Astrocyte (in vitro differentiated cells and primary cell): ENCODE results near the gene RASSF5. TPM values are rescaled to one million over a fixed set of nuclear protein-coding genes. Genes with fewer than 3 reads are reported as not detected.
A peak's percentile ranks its signal among the peaks of the same experiment; 100 is the strongest.

Experiments
- DNase-seq: peaks from one replicate; pipeline ENCODE4 v3.0.0-alpha.2; 2010; ENCODE audit warnings: low read depth
- FAIRE-seq: peaks from 2 replicates; lab custom pipeline; 2011; peaks lifted over from hg19 to GRCh38; lab: Jason Lieb, UNC
- H2AFZ ChIP-seq: 2 replicates; pipeline ENCODE4 v1.6.0; 2012; ENCODE audit warnings: low read depth, low read length, inconsistent platforms
- H3K27ac ChIP-seq: 2 replicates; pipeline ENCODE4 v1.5.1; 2011; ENCODE audit warnings: low read depth, low read length, inconsistent platforms
- H3K27me3 ChIP-seq: 2 replicates; pipeline ENCODE4 v1.6.0; 2011; ENCODE audit warnings: low read length, inconsistent platforms; ENCODE audit not compliant: insufficient read depth
- H3K36me3 ChIP-seq: 2 replicates; pipeline ENCODE4 v1.5.1; 2011; ENCODE audit warnings: low read length, inconsistent platforms; ENCODE audit not compliant: insufficient read depth
- H3K4me1 ChIP-seq: 2 replicates; pipeline ENCODE4 v1.5.1; 2011; ENCODE audit warnings: low read length, inconsistent platforms; ENCODE audit not compliant: insufficient read depth
- H3K4me2 ChIP-seq: 2 replicates; pipeline ENCODE4 v1.6.0; 2012; ENCODE audit warnings: low read length, inconsistent platforms
- H3K4me3 ChIP-seq: 2 replicates; pipeline ENCODE4 v1.5.1; 2011; ENCODE audit warnings: low read depth, mild to moderate bottlenecking, low read length, inconsistent platforms; ENCODE audit not compliant: insufficient read depth
- H3K79me2 ChIP-seq: 2 replicates; pipeline ENCODE4 v1.6.0; 2012; ENCODE audit warnings: mild to moderate bottlenecking, low read length, inconsistent platforms; ENCODE audit not compliant: insufficient read depth
- H3K9ac ChIP-seq: 2 replicates; pipeline ENCODE4 v1.6.0; 2012; ENCODE audit warnings: mild to moderate bottlenecking, low read length, inconsistent platforms
- H3K9me3 ChIP-seq: 2 replicates; pipeline ENCODE4 v1.5.1; 2012; ENCODE audit warnings: low read depth, mild to moderate bottlenecking, low read length, inconsistent platforms; ENCODE audit not compliant: insufficient read depth
- H4K20me1 ChIP-seq: 2 replicates; pipeline ENCODE4 v1.6.0; 2012; ENCODE audit warnings: low read length, inconsistent platforms; ENCODE audit not compliant: insufficient read depth
- H3K27ac Mint-ChIP-seq: one replicate; pipeline ENCODE4 v1.8.0; 2021; ENCODE audit warnings: mild to moderate bottlenecking, mixed read lengths; ENCODE audit not compliant: unreplicated experiment
- H3K27me3 Mint-ChIP-seq: one replicate; pipeline ENCODE4 v1.8.0; 2021; ENCODE audit warnings: low read depth, mixed read lengths; ENCODE audit not compliant: unreplicated experiment
- H3K36me3 Mint-ChIP-seq: one replicate; pipeline ENCODE4 v1.8.0; 2021; ENCODE audit warnings: low read depth, mixed read lengths; ENCODE audit not compliant: unreplicated experiment
- H3K4me1 Mint-ChIP-seq: one replicate; pipeline ENCODE4 v1.8.0; 2021; ENCODE audit warnings: low read depth, mixed read lengths; ENCODE audit not compliant: unreplicated experiment
- H3K4me3 Mint-ChIP-seq: one replicate; pipeline ENCODE4 v1.8.0; 2021; ENCODE audit warnings: mild to moderate bottlenecking, moderate library complexity, mixed read lengths; ENCODE audit not compliant: unreplicated experiment
- H3K9me3 Mint-ChIP-seq: one replicate; pipeline ENCODE4 v1.8.0; 2021; ENCODE audit warnings: mild to moderate bottlenecking, mixed read lengths; ENCODE audit not compliant: unreplicated experiment
- CTCF ChIP-seq: IDR thresholded peaks from 2 replicates; pipeline ENCODE4 v1.5.1; 2011; ENCODE audit warnings: low read depth, mild to moderate bottlenecking, inconsistent platforms, low read length, moderate library complexity; ENCODE audit not compliant: insufficient read depth
- EZH2 ChIP-seq: IDR thresholded peaks from 2 replicates; pipeline ENCODE4 v1.6.1; 2012; ENCODE audit warnings: mild to moderate bottlenecking, low read length, inconsistent platforms; ENCODE audit not compliant: insufficient read depth
- total RNA-seq: library from RNA; stranded (reverse); gene quantifications from 2 replicates; pipeline ENCODE4 v1.2.1, GENCODE V29; 2021

The RASSF5 gene
- total RNA-seq, 1 donor from 2014 or later = 0.43 TPM

- peaks cover 5% of the 10 kb centered on the region for H3K27me3 ChIP-seq
- no peak overlapping the region for H2AFZ ChIP-seq
- H3K4me1 ChIP-seq = peaks cover 7% of the 10 kb centered on the region
- H3K27ac Mint-ChIP-seq = no peak overlapping the region
- H3K4me3 Mint-ChIP-seq = no peak overlapping the region
- peaks cover 3% of the 10 kb centered on the region for H3K36me3 Mint-ChIP-seq
- no peak for DNase-seq
- peaks cover 8% of the 10 kb centered on the region for H3K4me1 Mint-ChIP-seq
- TF ChIP-seq CTCF (no peak), EZH2 (no peak)
- no peaks in the 10 kb centered on the region for H4K20me1 ChIP-seq
- peaks cover 72% of the 10 kb centered on the region for H3K27me3 Mint-ChIP-seq
- no peaks in the 10 kb centered on the region for H3K36me3 ChIP-seq
- no peak overlapping the region for H3K27ac ChIP-seq
- no peak overlapping the region for H3K4me2 ChIP-seq
- H3K79me2 ChIP-seq = no peaks in the 10 kb centered on the region
- H3K9ac ChIP-seq = no peak overlapping the region
- no peak overlapping the region for H3K4me3 ChIP-seq
- H3K9me3 ChIP-seq = no peaks in the 10 kb centered on the region
- H3K9me3 Mint-ChIP-seq = no peaks in the 10 kb centered on the region
- no peak for FAIRE-seq
Measured at GRCh38 chr1:206534552-206534951, 27.2 kb downstream of the RASSF5 start.

- Mint-ChIP-seq H3K36me3 (peaks cover 5% of the 10 kb centered on the region), H3K27ac (no peak overlapping the region), H3K9me3 (no peaks in the 10 kb centered on the region), H3K27me3 (peaks cover 78% of the 10 kb centered on the region), H3K4me1 (peaks cover 8% of the 10 kb centered on the region), H3K4me3 (no peak overlapping the region)
- no peaks in the 10 kb centered on the region for H3K9me3 ChIP-seq
- no peak overlapping the region for H3K27ac ChIP-seq
- no peak overlapping the region for H2AFZ ChIP-seq
- H3K79me2 ChIP-seq = no peaks in the 10 kb centered on the region
- no peaks in the 10 kb centered on the region for H4K20me1 ChIP-seq
- H3K9ac ChIP-seq = no peak overlapping the region
- H3K4me3 ChIP-seq = no peak overlapping the region
- TF ChIP-seq CTCF (no peak), EZH2 (no peak)
- FAIRE-seq (no peak), DNase-seq (no peak)
- H3K4me1 ChIP-seq = peaks cover 7% of the 10 kb centered on the region
- H3K4me2 ChIP-seq = no peak overlapping the region
- H3K27me3 ChIP-seq = peaks cover 5% of the 10 kb centered on the region
- H3K36me3 ChIP-seq = no peaks in the 10 kb centered on the region
Measured at GRCh38 chr1:206535853-206536188, 28.5 kb downstream of the RASSF5 start.

GRCh38 chr1:206537141-206537540, 29.8 kb downstream of the RASSF5 start:
- Mint-ChIP-seq H3K9me3 (no peaks in the 10 kb centered on the region), H3K27me3 (peaks cover 81% of the 10 kb centered on the region), H3K4me3 (no peak overlapping the region), H3K27ac (no peak overlapping the region), H3K4me1 (peaks cover 8% of the 10 kb centered on the region), H3K36me3 (peaks cover 3% of the 10 kb centered on the region)
- no peak for FAIRE-seq
- no peak overlapping the region for H3K9ac ChIP-seq
- H3K4me1 ChIP-seq = peaks cover 7% of the 10 kb centered on the region
- H3K27ac ChIP-seq = no peak overlapping the region
- peak; percentile 67 for DNase-seq
- H3K27me3 ChIP-seq = peaks cover 5% of the 10 kb centered on the region
- H3K9me3 ChIP-seq = no peaks in the 10 kb centered on the region
- peak overlapping the region; percentile 17 for H3K4me2 ChIP-seq
- H4K20me1 ChIP-seq = no peaks in the 10 kb centered on the region
- no peak for TF ChIP-seq CTCF
- no peak for TF ChIP-seq EZH2
- H3K79me2 ChIP-seq = no peaks in the 10 kb centered on the region
- no peaks in the 10 kb centered on the region for H3K36me3 ChIP-seq
- H3K4me3 ChIP-seq = no peak overlapping the region
- no peak overlapping the region for H2AFZ ChIP-seq
